AG09309 (cell line): ENCODE results near the gene CCDC57.
A peak's percentile ranks its signal among the peaks of the same experiment; 100 is the strongest.

ENCODE experiments used
- DNase-seq: peaks from one replicate; pipeline ENCODE4 v3.0.0-alpha.2; 2010; ENCODE audit warnings: low read depth
- H3K4me3 ChIP-seq: 2 replicates; pipeline ENCODE4 v1.5.1; 2011; ENCODE audit warnings: mild to moderate bottlenecking, low read depth, low read length, moderate library complexity; ENCODE audit not compliant: control insufficient read depth
- CTCF ChIP-seq: IDR thresholded peaks from 2 replicates; pipeline ENCODE4 v1.5.1; 2011; ENCODE audit warnings: mild to moderate bottlenecking, low read depth, low read length, inconsistent platforms; ENCODE audit not compliant: insufficient read depth, control insufficient read depth; ENCODE audit errors: missing control alignments

Gene CCDC57

DNA sequence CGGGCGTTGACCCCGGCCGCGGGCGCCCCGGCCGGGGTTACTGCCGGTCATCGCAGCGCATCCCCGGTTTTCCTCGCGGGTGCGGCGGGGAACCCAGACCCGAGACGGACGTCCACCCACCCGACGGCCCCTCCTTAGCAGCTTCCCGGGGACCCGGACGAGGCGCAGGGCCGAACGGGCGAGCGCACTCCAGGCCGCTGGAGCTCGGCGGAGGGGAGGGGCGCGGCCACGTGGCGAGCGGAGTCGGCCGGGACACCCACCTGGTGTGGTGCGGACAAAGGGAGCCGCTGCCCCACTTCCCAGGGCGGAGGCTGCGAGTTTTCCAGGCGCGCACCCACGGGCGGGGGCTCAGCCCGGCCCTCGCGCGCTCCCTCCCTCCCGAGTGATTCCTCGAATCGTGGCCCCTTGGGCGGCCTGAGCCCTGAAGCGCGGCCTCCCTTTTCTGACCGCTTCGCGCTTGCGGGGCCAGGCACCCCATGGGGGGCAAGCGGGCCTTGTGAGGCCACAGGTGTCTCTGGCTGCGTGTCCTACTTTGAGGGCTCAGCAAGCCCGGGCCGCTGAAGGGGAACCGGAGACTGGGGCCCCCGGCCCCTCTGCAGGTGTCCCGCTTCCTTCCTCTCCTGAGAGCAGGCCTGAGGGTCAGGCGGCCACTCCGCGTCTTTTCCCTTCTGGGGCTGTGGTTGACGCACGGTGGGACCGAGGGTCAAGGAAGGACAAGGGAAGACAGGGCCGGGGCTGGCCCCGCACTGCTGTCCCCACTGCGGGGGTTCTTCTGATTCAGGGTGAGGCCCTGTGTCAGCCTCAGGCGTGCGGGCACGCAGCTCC is 113.5 kb downstream of the CCDC57 start:
- TF ChIP-seq CTCF: no peak
- peak overlapping the region; percentile 47 for H3K4me3 ChIP-seq
- no peak for DNase-seq

DNA sequence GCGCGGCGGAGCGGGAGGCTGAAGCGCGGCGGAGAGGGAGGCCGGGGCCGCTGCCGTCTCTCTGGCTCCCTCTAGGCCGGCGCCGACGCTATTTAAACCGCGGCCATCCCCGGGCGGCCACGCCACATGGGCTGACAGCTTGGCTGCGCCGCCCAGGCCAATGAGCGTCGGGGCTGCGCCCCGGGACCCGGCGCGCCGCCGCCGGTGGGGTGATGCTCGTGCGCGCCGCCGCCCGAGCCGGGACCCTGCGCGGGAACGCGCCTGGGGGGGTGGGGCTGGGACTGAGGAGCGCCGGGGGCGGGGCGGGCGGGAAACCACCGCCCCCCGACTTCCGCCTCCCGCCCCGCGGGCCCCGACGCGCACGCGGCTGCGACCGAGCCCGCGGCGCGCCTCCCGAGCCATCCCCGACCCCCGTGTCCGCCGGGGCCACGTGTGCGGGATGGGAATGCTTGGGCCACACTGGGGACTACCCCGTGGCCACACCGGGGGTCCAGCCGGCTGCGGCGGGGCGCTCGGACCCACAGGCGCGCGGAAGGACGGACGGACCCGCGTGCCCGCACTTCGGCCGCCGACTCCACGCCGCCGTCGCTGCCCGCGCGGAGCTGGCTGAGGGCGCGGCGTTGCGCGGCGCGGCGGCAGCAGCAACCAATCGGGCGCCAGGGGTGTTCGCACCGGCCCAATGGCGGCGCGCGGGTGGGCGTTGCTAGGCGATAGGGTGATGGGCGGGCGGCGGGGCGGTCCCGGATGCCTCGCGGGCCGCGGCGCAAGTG is 114.3 kb downstream of the CCDC57 start, which contains the start of gene FASN:
Gene FASN (minus strand): TSS at position 68 of the 770 bp plus-strand sequence. CDS start 1,791 bp downstream, outside the sequence.
- H3K4me3 ChIP-seq: peak within 1 kb of the TSS; percentile 74
- peak; percentile 73 for DNase-seq
- TF ChIP-seq CTCF: peak; percentile 57

- no peak for TF ChIP-seq CTCF
- peak overlapping the region; percentile 74 for H3K4me3 ChIP-seq
- no peak for DNase-seq
Observed at GRCh38 chr17:82097919-82098168, 114.8 kb downstream of the CCDC57 start.

- no peak for TF ChIP-seq CTCF
- peak overlapping the region; percentile 74 for H3K4me3 ChIP-seq
- peak; percentile 4 for DNase-seq
Observed at GRCh38 chr17:82097184-82097918, 115.3 kb downstream of the CCDC57 start.

GRCh38 chr17:82096709-82097183 is 115.9 kb downstream of the CCDC57 start:
- no peak for TF ChIP-seq CTCF
- DNase-seq: no peak
- H3K4me3 ChIP-seq: peak overlapping the region; percentile 74
